Measurements from ENCODE around the gene NUF2. TPM values are rescaled to one million over a fixed set of nuclear protein-coding genes. Genes with fewer than 3 reads are reported as not detected.
"Not testable (repeated sequence)": the region's sequence is repeated elsewhere in the genome, so short reads cannot be mapped to it uniquely, and the experiment has no call there.

NUF2 gene
- total RNA-seq, 3 donors from 2014 or later, result 0.29 to 1.3 TPM; not detected in 1

DNA sequence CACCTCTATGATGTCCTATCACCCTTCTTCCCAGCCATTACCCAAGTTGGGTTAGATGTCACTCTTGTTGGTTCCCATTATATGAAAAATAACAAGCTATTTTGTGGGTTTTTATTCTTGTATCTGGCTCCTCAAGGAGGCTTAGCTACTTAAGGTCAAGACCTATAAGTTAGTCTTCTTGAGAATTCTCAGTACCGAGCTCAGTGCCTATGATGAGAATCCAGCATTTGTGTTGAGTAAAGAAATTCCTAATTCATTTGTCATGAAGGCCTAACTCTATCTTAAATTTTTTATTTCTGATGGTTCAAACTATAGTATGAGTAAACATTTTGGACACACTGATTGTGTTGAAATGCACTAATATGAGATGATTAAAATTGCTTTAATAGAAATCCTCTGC is 15.9 kb downstream of the NUF2 start:
- TF ChIP-seq, protein P1, sequence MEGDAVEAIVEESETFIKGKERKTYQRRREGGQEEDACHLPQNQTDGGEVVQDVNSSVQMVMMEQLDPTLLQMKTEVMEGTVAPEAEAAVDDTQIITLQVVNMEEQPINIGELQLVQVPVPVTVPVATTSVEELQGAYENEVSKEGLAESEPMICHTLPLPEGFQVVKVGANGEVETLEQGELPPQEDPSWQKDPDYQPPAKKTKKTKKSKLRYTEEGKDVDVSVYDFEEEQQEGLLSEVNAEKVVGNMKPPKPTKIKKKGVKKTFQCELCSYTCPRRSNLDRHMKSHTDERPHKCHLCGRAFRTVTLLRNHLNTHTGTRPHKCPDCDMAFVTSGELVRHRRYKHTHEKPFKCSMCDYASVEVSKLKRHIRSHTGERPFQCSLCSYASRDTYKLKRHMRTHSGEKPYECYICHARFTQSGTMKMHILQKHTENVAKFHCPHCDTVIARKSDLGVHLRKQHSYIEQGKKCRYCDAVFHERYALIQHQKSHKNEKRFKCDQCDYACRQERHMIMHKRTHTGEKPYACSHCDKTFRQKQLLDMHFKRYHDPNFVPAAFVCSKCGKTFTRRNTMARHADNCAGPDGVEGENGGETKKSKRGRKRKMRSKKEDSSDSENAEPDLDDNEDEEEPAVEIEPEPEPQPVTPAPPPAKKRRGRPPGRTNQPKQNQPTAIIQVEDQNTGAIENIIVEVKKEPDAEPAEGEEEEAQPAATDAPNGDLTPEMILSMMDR (IDR thresholded peaks at IDR 0.05), result no peak
- TF ChIP-seq POLR2A (IDR thresholded peaks at IDR 0.05), result no peak
- no peak for TF ChIP-seq POLR2AphosphoS5 (IDR thresholded peaks at IDR 0.05)
- no peaks in the 10 kb centered on the region for H3K4me1 ChIP-seq
- no peak for DNase-seq (ENCODE audit: low spot score in 2 of 2)
- no peak overlapping the region for H3K27ac ChIP-seq
- H3K4me3 ChIP-seq, result no peak overlapping the region
- intact Hi-C loops (cut with DNase I; ENCODE audit: low total_unique reads), result no loop called here
- no peaks in the 10 kb centered on the region for H3K9me3 ChIP-seq
- no peaks in the 10 kb centered on the region for H3K27me3 ChIP-seq
- no peaks in the 10 kb centered on the region for H3K36me3 ChIP-seq

DNA sequence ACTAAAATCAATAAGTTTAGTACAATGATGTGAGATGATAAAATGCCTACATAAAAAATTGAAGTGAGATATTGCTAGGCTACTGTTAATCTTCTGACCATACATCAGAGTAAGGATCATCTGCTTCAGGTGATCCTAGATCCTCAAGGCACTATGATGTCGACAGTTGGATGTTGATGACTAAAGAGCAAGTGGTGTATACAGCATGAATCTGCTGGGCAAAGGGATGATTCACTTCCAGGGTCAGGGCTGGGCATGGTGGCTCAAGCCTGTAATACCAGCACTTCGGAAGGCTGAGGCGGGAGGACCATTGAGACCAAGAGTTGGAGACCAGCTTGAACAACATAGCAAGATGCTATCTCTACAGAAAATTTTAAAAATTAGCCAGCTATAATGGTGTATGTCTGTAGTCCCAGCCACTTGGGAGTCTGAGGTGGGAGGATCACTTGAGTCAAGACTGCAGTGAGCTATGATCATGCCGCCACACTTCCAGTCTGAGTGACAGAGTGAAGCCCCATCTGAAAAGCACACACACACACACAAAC is 24.6 kb downstream of the NUF2 start:
- no peak for DNase-seq (ENCODE audit: low spot score in 2 of 2)
- H3K36me3 ChIP-seq, result no peaks in the 10 kb centered on the region
- intact Hi-C loops (cut with DNase I; ENCODE audit: low total_unique reads), result no loop called here
- H3K4me1 ChIP-seq, result no peaks in the 10 kb centered on the region
- H3K4me3 ChIP-seq, result no peak overlapping the region
- H3K27me3 ChIP-seq, result no peaks in the 10 kb centered on the region
- no peak overlapping the region for H3K27ac ChIP-seq
- no peaks in the 10 kb centered on the region for H3K9me3 ChIP-seq
- TF ChIP-seq, protein P1 (IDR thresholded peaks at IDR 0.05), result no peak
- TF ChIP-seq POLR2AphosphoS5 (IDR thresholded peaks at IDR 0.05) (no peak), POLR2A (IDR thresholded peaks at IDR 0.05) (no peak)

DNA sequence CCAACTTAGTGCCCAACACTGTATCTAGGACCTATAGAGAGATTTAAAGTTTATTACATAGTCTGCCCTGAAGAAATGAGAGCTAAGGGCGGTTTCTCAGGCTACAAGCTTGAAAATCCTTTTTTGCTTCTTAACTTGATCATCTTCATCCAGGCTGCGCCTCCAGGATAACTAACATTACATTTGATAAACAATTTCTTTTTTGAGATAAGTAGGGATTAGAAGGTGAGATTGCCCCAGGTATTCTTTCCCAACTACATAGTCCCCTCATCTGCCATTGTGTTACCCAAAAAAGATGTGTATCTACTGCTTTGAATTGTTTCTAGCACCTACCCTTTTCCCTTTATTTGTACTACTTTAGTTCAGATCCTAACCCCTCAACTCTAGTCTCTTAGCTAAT is 25.4 kb downstream of the NUF2 start:
- no peaks in the 10 kb centered on the region for H3K9me3 ChIP-seq
- no peaks in the 10 kb centered on the region for H3K36me3 ChIP-seq
- no peak overlapping the region for H3K4me3 ChIP-seq
- DNase-seq (ENCODE audit: low spot score in 2 of 2), result no peak
- intact Hi-C loops (cut with DNase I; ENCODE audit: low total_unique reads), result loop anchor here (1.0 kb wide), 1 partner anchor 8 kb away; no protein-coding TSS in a partner anchor
- no peaks in the 10 kb centered on the region for H3K27me3 ChIP-seq
- no peaks in the 10 kb centered on the region for H3K4me1 ChIP-seq
- H3K27ac ChIP-seq, result no peak overlapping the region
- TF ChIP-seq POLR2AphosphoS5 (IDR thresholded peaks at IDR 0.05) (no peak), POLR2A (IDR thresholded peaks at IDR 0.05) (no peak)
- TF ChIP-seq, protein P1 (IDR thresholded peaks at IDR 0.05), result no peak

DNA sequence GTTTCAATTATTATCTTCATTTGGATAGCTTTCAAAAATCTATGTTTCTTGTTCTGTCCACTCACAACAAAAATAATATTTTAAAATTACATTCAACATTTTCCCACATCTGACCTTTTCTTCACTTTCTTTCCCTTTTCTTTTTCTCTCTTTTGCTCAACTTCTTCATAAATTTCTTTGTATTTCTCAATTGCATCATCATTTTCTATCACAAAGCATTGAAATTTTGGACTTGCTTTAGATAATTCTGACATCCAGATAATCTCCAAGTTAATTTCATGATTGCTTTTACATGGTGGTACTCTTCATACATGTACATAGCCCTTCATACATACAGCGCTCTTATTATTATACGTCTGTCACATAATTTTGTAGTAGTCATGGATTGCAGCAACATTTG is 30.2 kb downstream of the NUF2 start:
- no peak for DNase-seq (ENCODE audit: low spot score in 2 of 2)
- TF ChIP-seq, protein P1 (IDR thresholded peaks at IDR 0.05), result no peak
- no peak for TF ChIP-seq POLR2AphosphoS5 (IDR thresholded peaks at IDR 0.05)
- TF ChIP-seq POLR2A (IDR thresholded peaks at IDR 0.05), result no peak
- Histone ChIP-seq H3K9me3 (no peaks in the 10 kb centered on the region), H3K27me3 (no peaks in the 10 kb centered on the region), H3K36me3 (no peaks in the 10 kb centered on the region), H3K4me3 (no peak overlapping the region), H3K4me1 (no peaks in the 10 kb centered on the region), H3K27ac (no peak overlapping the region)
- intact Hi-C loops (cut with DNase I; ENCODE audit: low total_unique reads), result loop anchor here (5.0 kb wide), 1 partner anchor 1895 kb away; no protein-coding TSS in a partner anchor

DNA sequence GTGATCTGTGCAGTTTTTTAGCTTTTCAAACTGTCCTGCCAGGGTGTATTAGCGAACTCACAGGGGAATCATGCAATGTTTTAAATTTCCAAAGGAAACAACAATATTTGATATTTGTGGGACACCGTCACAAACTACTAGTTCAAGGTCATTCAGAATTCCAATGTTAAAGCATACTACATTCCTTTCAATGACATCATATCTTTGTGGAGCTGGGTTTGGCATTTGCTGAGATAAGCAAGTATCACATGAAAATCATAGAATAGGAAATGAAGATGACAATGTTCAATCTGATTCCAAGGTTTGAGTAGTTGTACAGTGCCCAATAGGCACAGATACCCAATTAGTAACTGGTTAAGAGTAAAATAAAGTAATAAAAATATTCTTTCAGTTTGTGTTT is 35.6 kb downstream of the NUF2 start:
- no peak for DNase-seq (ENCODE audit: low spot score in 2 of 2)
- no peaks in the 10 kb centered on the region for H3K27me3 ChIP-seq
- no peak for TF ChIP-seq POLR2A (IDR thresholded peaks at IDR 0.05)
- no peak for TF ChIP-seq POLR2AphosphoS5 (IDR thresholded peaks at IDR 0.05)
- TF ChIP-seq, protein P1 (IDR thresholded peaks at IDR 0.05), result no peak
- intact Hi-C loops (cut with DNase I; ENCODE audit: low total_unique reads), result loop anchor here (1.0 kb wide), 1 partner anchor 10 kb away; no protein-coding TSS in a partner anchor
- H3K4me3 ChIP-seq, result no peak overlapping the region
- H3K27ac ChIP-seq, result no peak overlapping the region
- no peaks in the 10 kb centered on the region for H3K9me3 ChIP-seq
- H3K4me1 ChIP-seq, result no peaks in the 10 kb centered on the region
- H3K36me3 ChIP-seq, result no peaks in the 10 kb centered on the region

DNA sequence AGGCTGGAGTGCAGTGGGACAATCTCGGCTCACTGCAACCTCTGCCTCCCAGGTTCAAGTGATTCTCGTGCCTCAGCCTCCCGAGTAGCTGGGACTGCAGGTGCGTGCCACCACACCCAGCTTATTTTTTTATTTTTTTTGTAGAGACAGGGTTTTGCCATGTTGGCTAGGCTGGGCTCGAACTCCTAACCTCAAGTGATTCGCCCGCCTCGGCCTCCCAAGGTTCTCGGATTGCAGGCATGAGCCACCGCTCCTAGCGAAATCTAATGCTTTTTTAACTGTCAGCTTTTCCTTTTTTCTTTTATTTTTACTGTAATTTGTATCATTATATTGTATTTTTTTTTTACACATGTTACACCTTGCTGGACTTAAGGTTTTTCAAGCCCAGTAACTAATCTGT is 36.4 kb downstream of the NUF2 start:
- H3K9me3 ChIP-seq; H3K36me3 ChIP-seq; DNase-seq (ENCODE audit: low spot score in 2 of 2); H3K27ac ChIP-seq; H3K4me3 ChIP-seq; intact Hi-C loops (cut with DNase I; ENCODE audit: low total_unique reads); H3K4me1 ChIP-seq; H3K27me3 ChIP-seq: not testable (repeated sequence)
